Cardiac muscle cell (in vitro differentiated cells and primary cell): ENCODE measurements around the gene TMEM219. TPM values are rescaled to one million over a fixed set of nuclear protein-coding genes. Genes with fewer than 3 reads are reported as not detected.

Source experiments
- DNase-seq, 2 donors: peaks; one replicate each; pipeline versions ENCODE4 v3.0.0 to v3.0.0-alpha.2; 2010 to 2017; ENCODE audit warnings: low read depth in 1 of 2, low spot score in 1 of 2
- H3K27ac ChIP-seq: fragments of 200-600 bp; sonication (generic); 2 replicates; pipeline ENCODE4 v1.5.1; 2016
- H3K27me3 ChIP-seq: fragments of 200-600 bp; sonication (generic); 2 replicates; pipeline ENCODE4 v1.6.0; 2016; ENCODE audit warnings: control low read depth
- H3K36me3 ChIP-seq: fragments of 200-600 bp; sonication (generic); 2 replicates; pipeline ENCODE4 v1.5.1; 2016; ENCODE audit warnings: control low read depth
- H3K4me1 ChIP-seq: fragments of 200-600 bp; sonication (generic); 2 replicates; pipeline ENCODE4 v1.8.1; 2017; ENCODE audit warnings: low read depth, mild to moderate bottlenecking, mixed run types
- H3K4me3 ChIP-seq: fragments of 200-600 bp; sonication (generic); 2 replicates; pipeline ENCODE4 v1.5.1; 2016; ENCODE audit warnings: mild to moderate bottlenecking
- H3K9me3 ChIP-seq: fragments of 200-600 bp; sonication (generic); 2 replicates; pipeline ENCODE4 v1.5.1; 2017; ENCODE audit warnings: low read depth, mild to moderate bottlenecking, control low read depth
- CTCF ChIP-seq: IDR thresholded peaks from 2 replicates; pipeline ENCODE4 v1.5.1; 2012; ENCODE audit warnings: low read depth, mild to moderate bottlenecking, low read length
- polyA plus RNA-seq: library from polyadenylated mRNA; unstranded; fragments of >200 nt; fragmentation: Nextera tagmentation; extraction: Ambion mirVana; gene quantifications from 2 replicates; pipeline ENCODE4 v1.2.1, GENCODE V29; 2016
- total RNA-seq: library from RNA; depleted of rRNA; stranded (reverse); fragments of >200 nt; gene quantifications from 2 replicates; pipeline ENCODE4 v1.2.3, GENCODE V29; 2016

Gene TMEM219
- total and polyA plus RNA-seq, 2 experiments from 2014 or later = 109 to 110 TPM

GRCh38 chr16:29982560-29983419 is 20.9 kb downstream of the TMEM219 start:
- Histone ChIP-seq H3K36me3 (peaks cover 74% of the 10 kb centered on the region), H3K4me3 (no peak overlapping the region), H3K27ac (no peak overlapping the region), H3K4me1 (no peaks in the 10 kb centered on the region), H3K9me3 (no peaks in the 10 kb centered on the region), H3K27me3 (no peaks in the 10 kb centered on the region)
- no peak for DNase-seq
- no peak for TF ChIP-seq CTCF

GRCh38 chr16:29983420-29984136 is 21.7 kb downstream of the TMEM219 start:
- Histone ChIP-seq H3K9me3 (no peaks in the 10 kb centered on the region), H3K27ac (no peak overlapping the region), H3K36me3 (peaks cover 77% of the 10 kb centered on the region), H3K27me3 (no peaks in the 10 kb centered on the region), H3K4me1 (no peaks in the 10 kb centered on the region), H3K4me3 (no peak overlapping the region)
- no peak for DNase-seq
- no peak for TF ChIP-seq CTCF

- peaks cover 73% of the 10 kb centered on the region for H3K36me3 ChIP-seq
- TF ChIP-seq CTCF = no peak
These were observed 22.4 kb downstream of the TMEM219 start for GRCh38 chr16:29984137-29984763.

GRCh38 chr16:29984764-29985147 is 22.9 kb downstream of the TMEM219 start:
- Histone ChIP-seq H3K36me3 (peaks cover 71% of the 10 kb centered on the region), H3K4me3 (no peak overlapping the region), H3K9me3 (no peaks in the 10 kb centered on the region), H3K27ac (no peak overlapping the region), H3K27me3 (no peaks in the 10 kb centered on the region), H3K4me1 (no peaks in the 10 kb centered on the region)
- DNase-seq = no peak
- no peak for TF ChIP-seq CTCF

More at GRCh38 chr16:29984137-29984763, 22.4 kb downstream of the TMEM219 start:
- Histone ChIP-seq H3K27ac (no peak overlapping the region), H3K27me3 (no peaks in the 10 kb centered on the region), H3K4me1 (no peaks in the 10 kb centered on the region), H3K9me3 (no peaks in the 10 kb centered on the region), H3K4me3 (no peak overlapping the region)
- no peak for DNase-seq

- Histone ChIP-seq H3K4me3 (no peak overlapping the region), H3K36me3 (peaks cover 71% of the 10 kb centered on the region)
These were observed 23.5 kb downstream of the TMEM219 start for GRCh38 chr16:29985271-29985811.

More at GRCh38 chr16:29985271-29985811, 23.5 kb downstream of the TMEM219 start:
- Histone ChIP-seq H3K27me3 (no peaks in the 10 kb centered on the region), H3K4me1 (no peaks in the 10 kb centered on the region), H3K27ac (no peak overlapping the region), H3K9me3 (no peaks in the 10 kb centered on the region)
- DNase-seq = no peak
- TF ChIP-seq CTCF = no peak
